WERI-Rb-1 (cell line): ENCODE measurements around the gene ST14.

Experiments
- DNase-seq: peaks from one replicate; pipeline ENCODE4 v3.0.0-alpha.2; 2020
- H3K27ac ChIP-seq: fragments of 250-450 bp; sonication (Bioruptor Pico); 2 replicates; pipeline ENCODE4 v1.5.1; 2020; ENCODE audit warnings: mild to moderate bottlenecking, moderate library complexity
- H3K27me3 ChIP-seq: fragments of 250-450 bp; sonication (Bioruptor Pico); 2 replicates; pipeline ENCODE4 v1.5.1; 2021; ENCODE audit warnings: mild to moderate bottlenecking, low read depth, moderate library complexity; ENCODE audit not compliant: insufficient read depth, severe bottlenecking
- H3K36me3 ChIP-seq: fragments of 250-450 bp; sonication (Bioruptor Pico); 2 replicates; pipeline ENCODE4 v1.5.1; 2020; ENCODE audit warnings: mild to moderate bottlenecking, moderate library complexity
- H3K4me3 ChIP-seq: 2 replicates; pipeline ENCODE4 v1.5.1; 2011; ENCODE audit warnings: low read depth, mild to moderate bottlenecking, control low read depth, low read length
- H3K9me3 ChIP-seq: fragments of 250-450 bp; sonication (Bioruptor Pico); 2 replicates; pipeline ENCODE4 v1.5.1; 2021; ENCODE audit warnings: mild to moderate bottlenecking, moderate library complexity; ENCODE audit not compliant: severe bottlenecking
- TF ChIP-seq, protein P1 (sequence below): IDR thresholded peaks from 2 replicates; pipeline ENCODE4 v1.5.1; 2011; ENCODE audit warnings: low read depth, mild to moderate bottlenecking, control low read depth, inconsistent platforms, low read length

ST14 gene

DNA sequence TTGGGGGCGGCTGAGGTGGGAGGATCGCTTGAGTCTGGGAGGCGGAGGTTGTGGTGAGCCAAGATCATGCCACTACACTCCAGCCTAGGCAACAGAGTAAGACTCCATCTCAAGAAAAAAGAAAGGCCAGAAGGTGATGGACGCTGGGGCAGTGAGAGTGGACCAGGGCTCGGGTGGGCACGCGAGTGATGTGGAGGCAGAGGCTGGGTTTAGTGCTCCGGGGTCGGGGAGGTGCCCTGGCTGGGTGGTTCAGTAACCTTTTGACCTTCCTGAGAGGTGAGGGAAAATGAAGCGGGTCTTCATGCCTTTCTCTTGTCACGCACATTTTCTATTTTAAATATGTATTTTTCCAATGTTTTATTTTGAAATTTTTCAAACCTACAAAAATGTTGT is 45.1 kb downstream of the ST14 start:
- no peak overlapping the region for H3K27ac ChIP-seq
- TF ChIP-seq, protein P1, sequence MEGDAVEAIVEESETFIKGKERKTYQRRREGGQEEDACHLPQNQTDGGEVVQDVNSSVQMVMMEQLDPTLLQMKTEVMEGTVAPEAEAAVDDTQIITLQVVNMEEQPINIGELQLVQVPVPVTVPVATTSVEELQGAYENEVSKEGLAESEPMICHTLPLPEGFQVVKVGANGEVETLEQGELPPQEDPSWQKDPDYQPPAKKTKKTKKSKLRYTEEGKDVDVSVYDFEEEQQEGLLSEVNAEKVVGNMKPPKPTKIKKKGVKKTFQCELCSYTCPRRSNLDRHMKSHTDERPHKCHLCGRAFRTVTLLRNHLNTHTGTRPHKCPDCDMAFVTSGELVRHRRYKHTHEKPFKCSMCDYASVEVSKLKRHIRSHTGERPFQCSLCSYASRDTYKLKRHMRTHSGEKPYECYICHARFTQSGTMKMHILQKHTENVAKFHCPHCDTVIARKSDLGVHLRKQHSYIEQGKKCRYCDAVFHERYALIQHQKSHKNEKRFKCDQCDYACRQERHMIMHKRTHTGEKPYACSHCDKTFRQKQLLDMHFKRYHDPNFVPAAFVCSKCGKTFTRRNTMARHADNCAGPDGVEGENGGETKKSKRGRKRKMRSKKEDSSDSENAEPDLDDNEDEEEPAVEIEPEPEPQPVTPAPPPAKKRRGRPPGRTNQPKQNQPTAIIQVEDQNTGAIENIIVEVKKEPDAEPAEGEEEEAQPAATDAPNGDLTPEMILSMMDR: no peak
- H3K36me3 ChIP-seq: no peaks in the 10 kb centered on the region
- H3K27me3 ChIP-seq: no peaks in the 10 kb centered on the region
- no peak overlapping the region for H3K4me3 ChIP-seq
- H3K9me3 ChIP-seq: peaks cover 5% of the 10 kb centered on the region
- DNase-seq: no peak

- H3K36me3 ChIP-seq: no peaks in the 10 kb centered on the region
These were observed 46.6 kb downstream of the ST14 start for GRCh38 chr11:130206141-130206540.

GRCh38 chr11:130208241-130209127 is 48.9 kb downstream of the ST14 start:
- Histone ChIP-seq H3K27me3 (no peaks in the 10 kb centered on the region), H3K36me3 (no peaks in the 10 kb centered on the region), H3K4me3 (no peak overlapping the region), H3K9me3 (no peaks in the 10 kb centered on the region), H3K27ac (no peak overlapping the region)
- TF ChIP-seq, protein P1: no peak
- peak; percentile 31 for DNase-seq

More at GRCh38 chr11:130206141-130206540, 46.6 kb downstream of the ST14 start:
- no peak for DNase-seq
- Histone ChIP-seq H3K4me3 (no peak overlapping the region), H3K9me3 (peaks cover 5% of the 10 kb centered on the region), H3K27ac (no peak overlapping the region), H3K27me3 (no peaks in the 10 kb centered on the region)
- TF ChIP-seq, protein P1: no peak

DNA sequence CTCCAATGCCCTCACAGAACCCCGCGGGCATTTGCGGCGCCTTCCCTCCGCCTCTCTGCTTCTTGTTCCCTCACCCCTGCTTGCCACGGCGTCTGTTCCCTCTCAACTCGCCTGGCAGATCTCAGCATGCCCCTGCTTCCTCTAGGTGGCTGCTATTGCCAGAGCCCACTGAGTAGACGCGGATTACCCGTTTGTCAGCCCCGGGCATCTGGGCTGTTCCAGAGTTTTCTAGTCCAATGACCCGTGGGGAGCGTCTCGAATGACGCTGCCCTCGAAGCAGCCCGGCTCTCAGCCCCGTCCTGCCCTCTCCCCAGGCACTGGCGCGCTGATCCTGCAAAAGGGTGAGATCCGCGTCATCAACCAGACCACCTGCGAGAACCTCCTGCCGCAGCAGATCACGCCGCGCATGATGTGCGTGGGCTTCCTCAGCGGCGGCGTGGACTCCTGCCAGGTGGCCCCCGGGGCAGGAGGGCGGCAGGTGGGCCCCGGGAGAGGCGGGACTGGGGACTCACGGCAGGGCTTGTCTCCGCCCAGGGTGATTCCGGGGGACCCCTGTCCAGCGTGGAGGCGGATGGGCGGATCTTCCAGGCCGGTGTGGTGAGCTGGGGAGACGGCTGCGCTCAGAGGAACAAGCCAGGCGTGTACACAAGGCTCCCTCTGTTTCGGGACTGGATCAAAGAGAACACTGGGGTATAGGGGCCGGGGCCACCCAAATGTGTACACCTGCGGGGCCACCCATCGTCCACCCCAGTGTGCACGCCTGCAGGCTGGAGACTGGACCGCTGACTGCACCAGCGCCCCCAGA is 49.7 kb downstream of the ST14 start:
- Histone ChIP-seq H3K27ac (no peak overlapping the region), H3K4me3 (no peak overlapping the region), H3K27me3 (no peaks in the 10 kb centered on the region), H3K9me3 (no peaks in the 10 kb centered on the region), H3K36me3 (no peaks in the 10 kb centered on the region)
- TF ChIP-seq, protein P1: no peak
- DNase-seq: no peak

- H3K9me3 ChIP-seq: no peaks in the 10 kb centered on the region
- H3K4me3 ChIP-seq: no peak overlapping the region
- H3K27me3 ChIP-seq: no peaks in the 10 kb centered on the region
- no peak for DNase-seq
- no peak overlapping the region for H3K27ac ChIP-seq
- no peaks in the 10 kb centered on the region for H3K36me3 ChIP-seq
- TF ChIP-seq, protein P1: no peak
These were observed 50.6 kb downstream of the ST14 start for GRCh38 chr11:130209954-130210854.
